ENCODE results near the gene CD101.

CD101 gene

GRCh38 chr1:117032681-117033539 lies 31.4 kb downstream of the CD101 start:
- H3K4me1 ChIP-seq (ENCODE audit: control insufficient read depth in 1 of 2, insufficient read depth in 1 of 2, low read depth in 1 of 2, low read length in 1 of 2) = no peaks in the 10 kb centered on the region
- TF ChIP-seq CTCF (IDR thresholded peaks at IDR 0.05) = no peak
- no peak overlapping the region for H3K4me3 ChIP-seq (ENCODE audit: low read depth in 1 of 2, low read length in 1 of 2)
- H3K27ac ChIP-seq = no peak overlapping the region
- H3K36me3 ChIP-seq = peaks cover 96% of the 10 kb centered on the region
- H3K9me3 ChIP-seq = no peaks in the 10 kb centered on the region
- H3K27me3 ChIP-seq = no peaks in the 10 kb centered on the region

GRCh38 chr1:117033772-117034171 lies 32.2 kb downstream of the CD101 start:
- Histone ChIP-seq H3K27me3 (no peaks in the 10 kb centered on the region), H3K9me3 (no peaks in the 10 kb centered on the region), H3K36me3 (peaks cover 96% of the 10 kb centered on the region), H3K27ac (no peak overlapping the region), H3K4me1 (ENCODE audit: control insufficient read depth in 1 of 2, insufficient read depth in 1 of 2, low read depth in 1 of 2, low read length in 1 of 2) (no peaks in the 10 kb centered on the region), H3K4me3 (ENCODE audit: low read depth in 1 of 2, low read length in 1 of 2) (no peak overlapping the region)
- no peak for TF ChIP-seq CTCF (IDR thresholded peaks at IDR 0.05)

GRCh38 chr1:117034791-117035290 lies 33.3 kb downstream of the CD101 start:
- no peaks in the 10 kb centered on the region for H3K27me3 ChIP-seq
- peaks cover 92% of the 10 kb centered on the region for H3K36me3 ChIP-seq
- no peak overlapping the region for H3K4me3 ChIP-seq (ENCODE audit: low read depth in 1 of 2, low read length in 1 of 2)
- TF ChIP-seq CTCF (IDR thresholded peaks at IDR 0.05) = no peak
- H3K27ac ChIP-seq = no peak overlapping the region
- no peaks in the 10 kb centered on the region for H3K4me1 ChIP-seq (ENCODE audit: control insufficient read depth in 1 of 2, insufficient read depth in 1 of 2, low read depth in 1 of 2, low read length in 1 of 2)
- no peaks in the 10 kb centered on the region for H3K9me3 ChIP-seq

GRCh38 chr1:117036018-117036461 lies 34.5 kb downstream of the CD101 start:
- Histone ChIP-seq H3K4me1 (ENCODE audit: control insufficient read depth in 1 of 2, insufficient read depth in 1 of 2, low read depth in 1 of 2, low read length in 1 of 2) (no peaks in the 10 kb centered on the region), H3K27ac (no peak overlapping the region), H3K9me3 (no peaks in the 10 kb centered on the region), H3K27me3 (no peaks in the 10 kb centered on the region), H3K4me3 (ENCODE audit: low read depth in 1 of 2, low read length in 1 of 2) (no peak overlapping the region), H3K36me3 (peaks cover 80% of the 10 kb centered on the region)
- no peak for TF ChIP-seq CTCF (IDR thresholded peaks at IDR 0.05)

GRCh38 chr1:117037802-117038201 lies 36.2 kb downstream of the CD101 start:
- H3K36me3 ChIP-seq = peaks cover 63% of the 10 kb centered on the region
- no peak overlapping the region for H3K27ac ChIP-seq
- H3K27me3 ChIP-seq = no peaks in the 10 kb centered on the region
- H3K4me3 ChIP-seq (ENCODE audit: low read depth in 1 of 2, low read length in 1 of 2) = no peak overlapping the region
- no peaks in the 10 kb centered on the region for H3K9me3 ChIP-seq
- no peak for TF ChIP-seq CTCF (IDR thresholded peaks at IDR 0.05)
- no peaks in the 10 kb centered on the region for H3K4me1 ChIP-seq (ENCODE audit: control insufficient read depth in 1 of 2, insufficient read depth in 1 of 2, low read depth in 1 of 2, low read length in 1 of 2)

Data from neutrophil (primary cell).